K562 (cell line): Measurements from ENCODE around the gene UPF2. TPM values are rescaled to one million over a fixed set of nuclear protein-coding genes. Genes with fewer than 3 reads are reported as not detected.
"Not testable (repeated sequence)": the region's sequence is repeated elsewhere in the genome, so short reads cannot be mapped to it uniquely, and the experiment has no call there.

Experiments used
- ATAC-seq: fragments of 200-7000 bp; cut with Tn5 transposase; 3 replicates; pipeline ENCODE4 v1.9.1; 2020; ENCODE audit warnings: moderate library complexity
- BruUV-seq: library from RNA; stranded (reverse); fragments of 400-500 nt; replicated peaks from 2 replicates; lab custom pipeline; 2021; lab: Mats Ljungman, UMichigan
- CTCF ChIA-PET: fragments of 300-600 bp; formaldehyde crosslinking; extraction: SDS; loops from one replicate; lab custom pipeline; 2021; ENCODE audit warnings: low intra/inter-chr PET ratio; lab: Yijun Ruan, JAX
- POLR2A ChIA-PET: fragments of 300-600, 350-650 bp; sonication (Branson Sonifier 250); formaldehyde crosslinking; extraction: SDS; loops from one replicate; lab custom pipeline; 2021; ENCODE audit warnings: antibody characterized with exemption, inconsistent platforms; lab: Yijun Ruan, JAX
- DNase-seq, 4 experiments: peaks; one replicate each; pipeline versions ENCODE4 v3.0.0 to v3.0.0-alpha.2; 2011 to 2018; ENCODE audit warnings: low spot score in 3 of 4, mixed read lengths in 3 of 4; ENCODE audit errors: extremely low read depth in 1 of 4
- FAIRE-seq: peaks from 2 replicates; lab custom pipeline; 2011; peaks lifted over from hg19 to GRCh38; lab: Jason Lieb, UNC
- H2AFZ ChIP-seq: 2 replicates; pipeline ENCODE4 v1.6.0; 2011; ENCODE audit warnings: low read depth, low read length, control low read depth, inconsistent platforms
- H3K27ac ChIP-seq: fragments of 200-600 bp; 3 replicates; pipeline ENCODE4 v1.8.0; 2011; ENCODE audit warnings: low read depth, mild to moderate bottlenecking, control low read depth, inconsistent platforms, low read length, moderate library complexity, mixed read lengths; ENCODE audit errors: extremely low read depth
- H3K27me3 ChIP-seq, 2 experiments: fragments of 300-600 bp in 1 of 2; 2 replicates in 1 of 2; 3 replicates in 1 of 2; pipeline versions ENCODE4 v1.6.0 to v1.8.0; 2011; ENCODE audit warnings: inconsistent platforms in 2 of 2, low read length in 2 of 2, mild to moderate bottlenecking in 1 of 2, mixed read lengths in 1 of 2, moderate library complexity in 1 of 2; ENCODE audit not compliant: control insufficient read depth in 2 of 2, insufficient read depth in 2 of 2
- H3K36me3 ChIP-seq: fragments of 300-600 bp; 3 replicates; pipeline ENCODE4 v1.8.0; 2011; ENCODE audit warnings: mild to moderate bottlenecking, low read length, inconsistent platforms; ENCODE audit not compliant: control insufficient read depth, insufficient read depth
- H3K4me1 ChIP-seq, 2 experiments: fragments of 200-600 bp in 1 of 2; replicated peaks in 1 of 2; 2 replicates in 1 of 2; 3 replicates in 1 of 2; pipeline versions ENCODE4 v1.5.1 to v1.8.0; 2011; ENCODE audit warnings: inconsistent platforms in 2 of 2, low read length in 2 of 2, mild to moderate bottlenecking in 1 of 2, mixed read lengths in 1 of 2, moderate library complexity in 1 of 2; ENCODE audit not compliant: control insufficient read depth in 2 of 2, insufficient read depth in 2 of 2
- H3K4me2 ChIP-seq: 2 replicates; pipeline ENCODE4 v1.6.1; 2011; ENCODE audit warnings: low read length, control low read depth, inconsistent platforms, mixed read lengths; ENCODE audit not compliant: insufficient read depth
- H3K4me3 ChIP-seq: fragments of 200-600 bp; sonication (generic), shearing (Covaris generic); 2 replicates; pipeline ENCODE4 v1.5.1; 2016; ENCODE audit warnings: control low read depth, inconsistent platforms
- H3K79me2 ChIP-seq: fragments of 200-600 bp; 3 replicates; pipeline ENCODE4 v1.8.0; 2011; ENCODE audit warnings: low read length, inconsistent platforms; ENCODE audit not compliant: control insufficient read depth, insufficient read depth
- H3K9ac ChIP-seq, 2 experiments: 2 replicates each; pipeline versions ENCODE4 v1.6.0 to v1.6.1; 2011; ENCODE audit warnings: low read depth in 2 of 2, low read length in 2 of 2, control low read depth in 1 of 2, inconsistent platforms in 1 of 2, mild to moderate bottlenecking in 1 of 2, mixed read lengths in 1 of 2; ENCODE audit not compliant: insufficient read depth in 1 of 2
- H3K9me1 ChIP-seq: one replicate; pipeline ENCODE4 v1.6.0; 2011; ENCODE audit warnings: inconsistent platforms, mild to moderate bottlenecking, low read length, moderate library complexity; ENCODE audit not compliant: control insufficient read depth, insufficient read depth
- H3K9me3 ChIP-seq: replicated peaks from 2 replicates; pipeline ENCODE4 v1.5.1; 2011; ENCODE audit warnings: low read depth, low read length, inconsistent platforms; ENCODE audit not compliant: control insufficient read depth, insufficient read depth
- H4K20me1 ChIP-seq: replicated peaks from 2 replicates; pipeline ENCODE4 v1.6.1; 2011; ENCODE audit warnings: low read length, inconsistent platforms, mixed read lengths; ENCODE audit not compliant: control insufficient read depth, insufficient read depth
- BCOR ChIP-seq: fragments of 450-650 bp; IDR thresholded peaks from 2 replicates; pipeline ENCODE4 v1.6.1; 2016
- ELK3 ChIP-seq: fragments of 450-650 bp; formaldehyde crosslinking; IDR thresholded peaks from 2 replicates; pipeline ENCODE4 v1.4.0; 2020; ENCODE audit warnings: mild to moderate bottlenecking
- GTF2E2 ChIP-seq: fragments of 200-800 bp; sonication (Bioruptor generic); IDR thresholded peaks from 2 replicates; pipeline ENCODE4 v1.6.1; 2016; ENCODE audit warnings: missing genetic modification characterization, missing compliant biosample characterization
- IRF1 ChIP-seq: sonication (generic); formaldehyde crosslinking; IDR thresholded peaks from 2 replicates; pipeline ENCODE4 v1.8.0; 2022; ENCODE audit warnings: missing genetic modification reagents, mild to moderate bottlenecking, borderline replicate concordance
- MEF2D ChIP-seq: conservative IDR thresholded peaks from 2 replicates; pipeline ENCODE4 v1.6.1; 2016; ENCODE audit warnings: low read depth, missing genetic modification characterization, missing compliant biosample characterization
- PRPF4 ChIP-seq: fragments of 200-400 bp; formaldehyde crosslinking; IDR thresholded peaks from one replicate; pipeline ENCODE4 v1.6.1; 2017; ENCODE audit warnings: low read length, low read depth, mild to moderate bottlenecking; ENCODE audit not compliant: insufficient read depth, poor library complexity, severe bottlenecking
- USF2 ChIP-seq: sonication (generic); formaldehyde crosslinking; IDR thresholded peaks from 2 replicates; pipeline ENCODE4 v1.5.0; 2020; ENCODE audit warnings: missing genetic modification reagents
- ZNF133 ChIP-seq: fragments of 250-450 bp; sonication (Bioruptor Pico); IDR thresholded peaks from 2 replicates; pipeline ENCODE4 v1.4.0; 2020; ENCODE audit warnings: mild to moderate bottlenecking
- ZNF146 ChIP-seq: IDR thresholded peaks from one replicate; pipeline ENCODE4 v1.6.1; 2018; ENCODE audit warnings: missing compliant biosample characterization; ENCODE audit not compliant: unreplicated experiment
- ZNF436 ChIP-seq: fragments of 250-450, 450-650 bp; sonication (Bioruptor Pico); formaldehyde crosslinking; IDR thresholded peaks from 2 replicates; pipeline ENCODE4 v1.7.0; 2020; ENCODE audit warnings: mild to moderate bottlenecking
- ZNF77 ChIP-seq: fragments of 250-450 bp; sonication (Bioruptor Pico); IDR thresholded peaks from 2 replicates; pipeline ENCODE4 v1.5.0; 2020
- WGBS: fragments of 100-300 bp; shearing (Covaris generic); methylation state at CpG from one replicate; pipeline ENCODE4 v1.1.6; 2016; ENCODE audit warnings: low coverage, mixed read lengths; ENCODE audit not compliant: insufficient coverage; ENCODE audit errors: missing lambda C conversion rate; 5-methylcytosine and 5-hydroxymethylcytosine counted together
- in situ Hi-C: fragments of 300-500 bp; cut with MboI; formaldehyde crosslinking; loops from 4 replicates; pipeline ENCODE4 v1.15.0; 2018; ENCODE audit warnings: inconsistent platforms, mixed read lengths
- intact Hi-C: fragments of 100-400 bp; cut with micrococcal nuclease; formaldehyde crosslinking; loops from 2 replicates; pipeline ENCODE4 v1.14.2; 2022
- polyA plus RNA-seq, 8 experiments: library from polyadenylated mRNA; depleted of rRNA in 4 of 8; stranded (reverse) in 5 of 8; unstranded in 3 of 8; fragments of >200 nt; fragmentation: Nextera tagmentation in 2 of 8; fragmentation: Illumina TruSeq in 1 of 8; extraction: Ambion mirVana in 2 of 8; extraction: Trizol in 1 of 8; gene quantifications; 2 replicates each; pipeline versions ENCODE4 v1.2.1 to v1.2.3, GENCODE V29; 2011 to 2014; ENCODE audit warnings: inconsistent platforms in 1 of 8, missing spikeins in 1 of 8
- total RNA-seq, 7 experiments: library from RNA; depleted of rRNA in 6 of 7; stranded (reverse); fragments of >200 nt in 6 of 7; fragmentation: Illumina TruSeq in 2 of 7; extraction: Trizol in 2 of 7; gene quantifications; 2 replicates each; pipeline versions ENCODE4 v1.2.1 to v1.2.3, GENCODE V29; 2011 to 2021; ENCODE audit warnings: low replicate concordance in 1 of 7

The UPF2 gene
- total and polyA plus RNA-seq, 9 of the 15 experiments (the other 6 are each of a cell fraction or from before 2014, with no cell fraction given), result 13.9 to 37.7 (median 23.7) TPM

- TF ChIP-seq PRPF4, result no peak
Observed at GRCh38 chr10:11975795-11976194, 66.8 kb downstream of the UPF2 start (continued).

GRCh38 chr10:11972523-11972922 is 70.1 kb downstream of the UPF2 start:
- H3K79me2 ChIP-seq, FAIRE-seq, H3K9me3 ChIP-seq, BruUV-seq, H3K27me3 ChIP-seq, H2AFZ ChIP-seq, intact Hi-C loops, in situ Hi-C loops, POLR2A ChIA-PET, H3K4me3 ChIP-seq, H3K27ac ChIP-seq, H3K4me2 ChIP-seq, H4K20me1 ChIP-seq, H3K9me1 ChIP-seq, H3K9ac ChIP-seq, H3K4me1 ChIP-seq, ATAC-seq, DNase-seq, CTCF ChIA-PET: not testable (repeated sequence)
- H3K36me3 ChIP-seq, result peaks cover 17% of the 10 kb centered on the region; the same call in 2 of the 3 replicates
- WGBS, result 95% methylated on average over 6 of the region's 7 CpGs
- TF ChIP-seq ZNF146 (CRISPR knock-in tag) (peak; percentile 88), BCOR (0 out of 2 replicates have a peak, but pooled peaks have one; percentile 45)

- CTCF ChIA-PET, result no interaction called here
- peaks cover 69% of the 10 kb centered on the region for H3K36me3 ChIP-seq
- TF ChIP-seq ZNF133 (CRISPR knock-in tag), result no peak
- TF ChIP-seq ZNF77 (CRISPR knock-in tag), result no peak
- no peak for TF ChIP-seq IRF1 (CRISPR knock-in tag)
- no peak for TF ChIP-seq ELK3 (CRISPR knock-in tag)
- no peak for TF ChIP-seq ZNF436 (CRISPR knock-in tag)
- no peak for TF ChIP-seq MEF2D
- TF ChIP-seq GTF2E2 (tag), result no peak
- TF ChIP-seq USF2, result no peak
Observed at GRCh38 chr10:11962176-11962575, 80.4 kb downstream of the UPF2 start.

More at GRCh38 chr10:11962176-11962575, 80.4 kb downstream of the UPF2 start:
- no peak overlapping the region for H3K27ac ChIP-seq
- FAIRE-seq (no peak), ATAC-seq (no peak), DNase-seq (no peak)
- no peaks in the 10 kb centered on the region for H3K9me1 ChIP-seq
- no peak overlapping the region for H3K4me2 ChIP-seq
- intact Hi-C loops, result no loop called here
- H3K9ac ChIP-seq, result no peak overlapping the region
- POLR2A ChIA-PET, result interaction anchor here (0.6 kb wide), 1 partner anchor 387 kb away, joined by 3 read pairs; no protein-coding TSS in a partner anchor
- no peaks in the 10 kb centered on the region for H3K79me2 ChIP-seq
- H3K9me3 ChIP-seq, result no peaks in the 10 kb centered on the region
- H3K27me3 ChIP-seq, result no peaks in the 10 kb centered on the region
- WGBS, result 77% methylated on average over 2 of the region's 2 CpGs
- no peaks in the 10 kb centered on the region for H3K4me1 ChIP-seq
- H2AFZ ChIP-seq, result no peak overlapping the region
- in situ Hi-C loops, result no loop called here
- no TSS peak for BruUV-seq
- no peak overlapping the region for H3K4me3 ChIP-seq
- no peaks in the 10 kb centered on the region for H4K20me1 ChIP-seq
